Uterus (tissue), 4 donors: ENCODE results near the gene DNAH10. TPM values are rescaled to one million over a fixed set of nuclear protein-coding genes. Genes with fewer than 3 reads are reported as not detected.

Experiments
- DNase-seq, 2 donors: peaks; one replicate each; pipeline ENCODE4 v3.0.0-alpha.2; 2019 to 2020
- H3K27ac ChIP-seq, 2 donors: fragments of 200-600 bp; sonication (generic); 1 replicate in 1 of 2; 2 replicates in 1 of 2; pipeline ENCODE4 v1.5.1; 2016 to 2018
- H3K27me3 ChIP-seq, 2 donors: fragments of 200-600 bp; sonication (generic); one replicate each; pipeline ENCODE4 v1.5.1; 2018 to 2019; ENCODE audit warnings: control low read depth in 1 of 2
- H3K36me3 ChIP-seq, 2 donors: fragments of 200-600 bp; sonication (generic); one replicate each; pipeline ENCODE4 v1.5.1; 2019; ENCODE audit warnings: control low read depth in 1 of 2
- H3K4me1 ChIP-seq, 2 donors: fragments of 200-600 bp; sonication (generic); one replicate each; pipeline ENCODE4 v1.5.1; 2018 to 2019; ENCODE audit warnings: control low read depth in 1 of 2
- H3K4me3 ChIP-seq, 2 donors: fragments of 200-600 bp; sonication (generic); 1 replicate in 1 of 2; 2 replicates in 1 of 2; pipeline ENCODE4 v1.5.1; 2018 to 2019; ENCODE audit warnings: mild to moderate bottlenecking in 1 of 2
- H3K9me3 ChIP-seq, 2 donors: fragments of 200-600 bp; sonication (generic); one replicate each; pipeline ENCODE4 v1.5.1; 2019; ENCODE audit warnings: control low read depth in 1 of 2
- POLR2A ChIP-seq, 2 donors: fragments of 450-650 bp; IDR thresholded peaks; one replicate each; pipeline ENCODE4 v1.6.1; 2016; ENCODE audit warnings: antibody characterized with exemption in 2 of 2, mild to moderate bottlenecking in 1 of 2, moderate library complexity in 1 of 2
- intact Hi-C: fragments of 100-400 bp; cut with DNase I; formaldehyde crosslinking; loops from one replicate; pipeline ENCODE4 v1.15.1; 2023; ENCODE audit warnings: low total_unique reads
- total RNA-seq, 4 donors: library from RNA; depleted of rRNA in 3 of 4; stranded (reverse); fragments of >200 nt in 3 of 4; gene quantifications; one replicate each; pipeline versions ENCODE4 v1.1.0 to v1.2.4, GENCODE V29; 2014 to 2023
- TF ChIP-seq, protein P1 (sequence below), 4 experiments: fragments of 200-600 bp in 2 of 4; fragments of 450-650 bp in 2 of 4; sonication (generic) in 2 of 4; IDR thresholded peaks; one replicate each; pipeline ENCODE4 v1.5.1; 2016 to 2019; ENCODE audit warnings: antibody characterized with exemption in 4 of 4, mild to moderate bottlenecking in 2 of 4, moderate library complexity in 1 of 4
- donor health status: DM: yes; HTN: yes; CAD: no.

The DNAH10 gene
- total RNA-seq, 4 donors from 2014 or later, result under 0.01 to 3.9 (median 1.1) TPM

DNA sequence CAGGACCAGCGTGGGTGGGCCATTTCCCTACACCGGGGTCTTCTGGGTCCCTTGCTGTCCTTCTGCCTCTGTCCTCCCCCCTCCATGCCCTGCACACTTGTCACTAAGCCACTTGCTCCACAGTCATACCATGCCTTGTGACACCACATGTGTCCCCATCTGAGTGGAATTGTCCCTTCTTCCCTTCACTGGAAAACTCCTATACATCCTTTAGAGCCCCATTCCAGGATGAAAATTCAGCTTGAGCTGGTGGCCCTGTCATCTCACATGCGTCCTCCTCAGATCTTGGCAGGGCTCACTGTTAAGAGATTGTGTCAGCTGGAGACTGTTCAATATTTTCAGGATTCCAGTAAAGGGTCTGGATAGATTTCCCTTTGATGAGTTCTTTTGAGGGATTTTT is 87.4 kb downstream of the DNAH10 start:
- H3K27ac ChIP-seq, result no peak overlapping the region
- H3K36me3 ChIP-seq, result no peaks in the 10 kb centered on the region
- DNase-seq, result no peak
- no peaks in the 10 kb centered on the region for H3K9me3 ChIP-seq
- H3K4me3 ChIP-seq, result no peak overlapping the region
- no peaks in the 10 kb centered on the region for H3K27me3 ChIP-seq
- intact Hi-C loops, result no loop called here
- TF ChIP-seq, protein P1, sequence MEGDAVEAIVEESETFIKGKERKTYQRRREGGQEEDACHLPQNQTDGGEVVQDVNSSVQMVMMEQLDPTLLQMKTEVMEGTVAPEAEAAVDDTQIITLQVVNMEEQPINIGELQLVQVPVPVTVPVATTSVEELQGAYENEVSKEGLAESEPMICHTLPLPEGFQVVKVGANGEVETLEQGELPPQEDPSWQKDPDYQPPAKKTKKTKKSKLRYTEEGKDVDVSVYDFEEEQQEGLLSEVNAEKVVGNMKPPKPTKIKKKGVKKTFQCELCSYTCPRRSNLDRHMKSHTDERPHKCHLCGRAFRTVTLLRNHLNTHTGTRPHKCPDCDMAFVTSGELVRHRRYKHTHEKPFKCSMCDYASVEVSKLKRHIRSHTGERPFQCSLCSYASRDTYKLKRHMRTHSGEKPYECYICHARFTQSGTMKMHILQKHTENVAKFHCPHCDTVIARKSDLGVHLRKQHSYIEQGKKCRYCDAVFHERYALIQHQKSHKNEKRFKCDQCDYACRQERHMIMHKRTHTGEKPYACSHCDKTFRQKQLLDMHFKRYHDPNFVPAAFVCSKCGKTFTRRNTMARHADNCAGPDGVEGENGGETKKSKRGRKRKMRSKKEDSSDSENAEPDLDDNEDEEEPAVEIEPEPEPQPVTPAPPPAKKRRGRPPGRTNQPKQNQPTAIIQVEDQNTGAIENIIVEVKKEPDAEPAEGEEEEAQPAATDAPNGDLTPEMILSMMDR (IDR thresholded peaks at IDR 0.05), result no peak
- no peak for TF ChIP-seq POLR2A (IDR thresholded peaks at IDR 0.05)
- no peaks in the 10 kb centered on the region for H3K4me1 ChIP-seq

DNA sequence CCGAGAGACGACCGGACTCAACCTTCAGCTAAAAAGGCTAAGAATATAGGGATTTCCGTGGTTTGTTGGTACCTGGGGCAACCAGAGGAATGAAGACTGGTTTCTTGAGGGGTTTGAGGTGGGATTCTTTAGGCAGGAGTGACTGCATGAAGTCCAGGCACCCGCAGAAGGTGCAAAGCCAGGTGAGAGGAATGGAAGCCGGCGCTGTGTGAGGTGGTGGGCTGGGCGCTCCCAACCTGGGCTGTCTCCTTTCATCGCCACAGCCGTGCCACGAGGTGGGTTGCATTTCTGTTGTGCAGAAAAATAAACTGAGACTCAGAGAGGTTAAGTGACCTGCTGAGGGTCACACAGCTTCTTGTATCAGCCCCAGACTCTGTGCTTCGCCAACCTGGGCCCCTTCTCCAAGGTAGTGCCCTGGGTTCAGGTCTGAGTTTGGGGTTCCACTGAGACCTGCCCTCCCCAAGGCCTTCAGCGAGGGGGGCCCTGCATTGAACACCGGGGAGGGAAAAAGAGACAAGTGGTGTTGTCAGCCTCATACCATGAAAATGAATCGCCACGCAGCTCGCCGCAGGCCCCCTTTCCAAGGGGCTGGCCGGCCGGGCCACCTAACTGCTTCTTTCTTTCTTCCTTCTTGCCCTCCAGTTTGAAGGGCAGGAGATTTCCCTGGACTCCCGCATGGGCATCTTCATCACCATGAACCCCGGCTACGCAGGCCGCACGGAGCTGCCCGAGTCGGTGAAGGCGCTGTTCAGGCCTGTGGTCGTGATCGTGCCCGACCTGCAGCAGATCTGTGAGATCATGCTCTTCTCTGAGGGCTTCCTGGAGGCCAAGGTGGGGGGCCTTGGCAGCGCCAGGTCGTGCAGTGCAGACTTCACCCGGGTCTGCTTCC is 88.4 kb downstream of the DNAH10 start:
- TF ChIP-seq, protein P1 (IDR thresholded peaks at IDR 0.05), result no peak
- TF ChIP-seq POLR2A (IDR thresholded peaks at IDR 0.05), result no peak
- no peak for DNase-seq
- intact Hi-C loops, result no loop called here
- H3K27me3 ChIP-seq, result no peaks in the 10 kb centered on the region
- H3K36me3 ChIP-seq, result no peaks in the 10 kb centered on the region
- H3K4me1 ChIP-seq, result no peaks in the 10 kb centered on the region
- no peak overlapping the region for H3K27ac ChIP-seq
- no peaks in the 10 kb centered on the region for H3K9me3 ChIP-seq
- H3K4me3 ChIP-seq, result no peak overlapping the region

- Histone ChIP-seq H3K9me3 (no peaks in the 10 kb centered on the region), H3K4me1 (no peaks in the 10 kb centered on the region), H3K27ac (no peak overlapping the region), H3K4me3 (no peak overlapping the region), H3K27me3 (no peaks in the 10 kb centered on the region), H3K36me3 (no peaks in the 10 kb centered on the region)
- intact Hi-C loops, result no loop called here
- no peak for TF ChIP-seq POLR2A (IDR thresholded peaks at IDR 0.05)
- TF ChIP-seq, protein P1 (IDR thresholded peaks at IDR 0.05), result no peak
- no peak for DNase-seq
These were observed 91.4 kb downstream of the DNAH10 start for GRCh38 chr12:123853396-123854070.

DNA sequence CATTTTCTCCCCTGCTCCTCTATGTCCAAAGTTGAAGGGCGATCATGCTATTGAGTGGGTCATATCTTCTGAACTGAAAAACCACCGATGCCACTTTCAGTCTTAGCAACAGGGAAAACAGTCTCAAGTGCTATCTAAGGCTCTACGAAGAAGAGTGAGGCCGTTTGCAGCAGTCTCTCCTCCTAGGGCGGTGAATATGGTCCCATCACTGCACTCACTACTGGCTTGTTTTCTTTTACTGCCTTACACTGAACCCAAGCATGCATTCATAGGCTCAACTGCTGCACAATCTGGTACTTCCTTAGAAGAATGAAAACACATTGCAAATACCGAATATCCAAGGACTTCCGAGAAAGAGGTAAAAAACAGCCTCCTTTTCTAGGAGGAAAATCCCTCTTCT is 92.1 kb downstream of the DNAH10 start:
- H3K27ac ChIP-seq, result no peak overlapping the region
- no peak for TF ChIP-seq POLR2A (IDR thresholded peaks at IDR 0.05)
- TF ChIP-seq, protein P1 (IDR thresholded peaks at IDR 0.05), result no peak
- DNase-seq, result no peak
- intact Hi-C loops, result no loop called here
- no peak overlapping the region for H3K4me3 ChIP-seq
- no peaks in the 10 kb centered on the region for H3K27me3 ChIP-seq
- no peaks in the 10 kb centered on the region for H3K36me3 ChIP-seq
- H3K9me3 ChIP-seq, result no peaks in the 10 kb centered on the region
- H3K4me1 ChIP-seq, result no peaks in the 10 kb centered on the region

GRCh38 chr12:123854918-123855317 is 92.8 kb downstream of the DNAH10 start:
- no peaks in the 10 kb centered on the region for H3K36me3 ChIP-seq
- H3K9me3 ChIP-seq, result no peaks in the 10 kb centered on the region
- no peaks in the 10 kb centered on the region for H3K27me3 ChIP-seq
- intact Hi-C loops, result no loop called here
- H3K4me1 ChIP-seq, result no peaks in the 10 kb centered on the region
- DNase-seq, result no peak
- TF ChIP-seq, protein P1 (IDR thresholded peaks at IDR 0.05), result no peak
- no peak for TF ChIP-seq POLR2A (IDR thresholded peaks at IDR 0.05)
- no peak overlapping the region for H3K27ac ChIP-seq
- no peak overlapping the region for H3K4me3 ChIP-seq
